K562 (cell line): ENCODE results near the gene BCORL1. TPM values are rescaled to one million over a fixed set of nuclear protein-coding genes. Genes with fewer than 3 reads are reported as not detected.

Source experiments
- ESRRA ChIP-seq: fragments of 450-650 bp; IDR thresholded peaks from 2 replicates; pipeline ENCODE4 v1.6.1; 2014; ENCODE audit warnings: low read depth, mild to moderate bottlenecking, moderate library complexity, borderline replicate concordance
- HBP1 ChIP-seq: fragments of 450-650 bp; formaldehyde crosslinking; IDR thresholded peaks from 2 replicates; pipeline ENCODE4 v1.4.0; 2022; ENCODE audit warnings: missing genetic modification characterization
- HDAC1 ChIP-seq, 2 experiments: fragments of 450-650 bp; IDR thresholded peaks; 2 replicates each; pipeline ENCODE4 v1.6.1; 2016 to 2017; ENCODE audit warnings: inconsistent platforms in 1 of 2, mild to moderate bottlenecking in 1 of 2, moderate library complexity in 1 of 2
- KLF13 ChIP-seq: fragments of 450-650 bp; IDR thresholded peaks from 2 replicates; pipeline ENCODE4 v1.6.1; 2016; ENCODE audit warnings: missing genetic modification characterization, low read depth, mild to moderate bottlenecking, missing compliant biosample characterization, moderate library complexity, borderline replicate concordance
- MGA ChIP-seq: fragments of 450-650 bp; IDR thresholded peaks from 2 replicates; pipeline ENCODE4 v1.6.1; 2016; ENCODE audit warnings: mild to moderate bottlenecking, moderate library complexity
- SUPT5H ChIP-seq: fragments of 450-650 bp; IDR thresholded peaks from 2 replicates; pipeline ENCODE4 v1.6.1; 2016
- TBL1XR1 ChIP-seq, 2 experiments: IDR thresholded peaks; 2 replicates each; pipeline ENCODE4 v1.6.1; 2012; ENCODE audit warnings: improper control_type of control experiment in 2 of 2, low read length in 2 of 2, mild to moderate bottlenecking in 1 of 2
- TFAM ChIP-seq: fragments of 250-450 bp; sonication (Bioruptor Pico); conservative IDR thresholded peaks from 2 replicates; pipeline ENCODE4 v1.5.0; 2021; ENCODE audit warnings: mild to moderate bottlenecking, moderate library complexity
- TOE1 ChIP-seq, 2 experiments: fragments of 450-650 bp in 1 of 2; sonication (generic) in 1 of 2; formaldehyde crosslinking in 1 of 2; IDR thresholded peaks; 2 replicates each; pipeline versions ENCODE4 v1.7.1 to v1.8.0; 2016 to 2022; ENCODE audit warnings: borderline replicate concordance in 2 of 2, mild to moderate bottlenecking in 2 of 2, antibody characterized with exemption in 1 of 2, inconsistent platforms in 1 of 2, low read depth in 1 of 2, missing genetic modification reagents in 1 of 2, moderate library complexity in 1 of 2
- ZNF239 ChIP-seq: fragments of 250-450 bp; sonication (Bioruptor Pico); IDR thresholded peaks from 2 replicates; pipeline ENCODE4 v1.4.0; 2020; ENCODE audit warnings: mild to moderate bottlenecking
- ZNF280A ChIP-seq: fragments of 450-650 bp; IDR thresholded peaks from 2 replicates; pipeline ENCODE4 v1.6.1; 2018; ENCODE audit warnings: mild to moderate bottlenecking, low read depth; ENCODE audit not compliant: partially characterized antibody
- ZNF717 ChIP-seq: fragments of 250-450 bp; sonication (Bioruptor Pico); IDR thresholded peaks from 2 replicates; pipeline ENCODE4 v1.5.0; 2021
- polyA plus RNA-seq, 8 experiments: library from polyadenylated mRNA; depleted of rRNA in 4 of 8; stranded (reverse) in 5 of 8; unstranded in 3 of 8; fragments of >200 nt; fragmentation: Nextera tagmentation in 2 of 8; fragmentation: Illumina TruSeq in 1 of 8; extraction: Ambion mirVana in 2 of 8; extraction: Trizol in 1 of 8; gene quantifications; 2 replicates each; pipeline versions ENCODE4 v1.2.1 to v1.2.3, GENCODE V29; 2011 to 2014; ENCODE audit warnings: inconsistent platforms in 1 of 8, missing spikeins in 1 of 8
- total RNA-seq, 7 experiments: library from RNA; depleted of rRNA in 6 of 7; stranded (reverse); fragments of >200 nt in 6 of 7; fragmentation: Illumina TruSeq in 2 of 7; extraction: Trizol in 2 of 7; gene quantifications; 2 replicates each; pipeline versions ENCODE4 v1.2.1 to v1.2.3, GENCODE V29; 2011 to 2021; ENCODE audit warnings: low replicate concordance in 1 of 7

The BCORL1 gene
- total and polyA plus RNA-seq, 9 of the 15 experiments (the other 6 are each of a cell fraction or from before 2014, with no cell fraction given), result 0.48 to 29.6 (median 2.1) TPM

GRCh38 chrX:129957241-129958082, 25.0 kb upstream of the BCORL1 start (continued):
- TF ChIP-seq ZNF280A (no peak), MGA (peak; percentile 80), TOE1 (IDR thresholded peaks at IDR 0.05; ENCODE audit: borderline replicate concordance) (peak; percentile 68), TOE1 (CRISPR knock-in tag; IDR thresholded peaks at IDR 0.05; ENCODE audit: borderline replicate concordance, low read depth) (no peak), SUPT5H (peak; percentile 80), HDAC1 (IDR thresholded peaks at IDR 0.05) (peak in 1 of 2 experiments; percentile 34; a peak in 1 of 4 replicates), TFAM (CRISPR knock-in tag) (no peak), ESRRA (peak; percentile 47), ZNF239 (CRISPR knock-in tag) (no peak), ZNF717 (no peak), TBL1XR1 (IDR thresholded peaks at IDR 0.05; ENCODE audit: low read length in 2 of 2) (no peak), KLF13 (0 out of 2 replicates have a peak, but pooled peaks have one; percentile 14), HBP1 (CRISPR knock-in tag) (no peak)
